Right forelimb (tissue), 1 donor: ENCODE results near the gene CPNE5.

ENCODE experiments used
- DNase-seq: peaks from one replicate; pipeline ENCODE4 v3.0.0-alpha.2; 2018

CPNE5 gene

DNA sequence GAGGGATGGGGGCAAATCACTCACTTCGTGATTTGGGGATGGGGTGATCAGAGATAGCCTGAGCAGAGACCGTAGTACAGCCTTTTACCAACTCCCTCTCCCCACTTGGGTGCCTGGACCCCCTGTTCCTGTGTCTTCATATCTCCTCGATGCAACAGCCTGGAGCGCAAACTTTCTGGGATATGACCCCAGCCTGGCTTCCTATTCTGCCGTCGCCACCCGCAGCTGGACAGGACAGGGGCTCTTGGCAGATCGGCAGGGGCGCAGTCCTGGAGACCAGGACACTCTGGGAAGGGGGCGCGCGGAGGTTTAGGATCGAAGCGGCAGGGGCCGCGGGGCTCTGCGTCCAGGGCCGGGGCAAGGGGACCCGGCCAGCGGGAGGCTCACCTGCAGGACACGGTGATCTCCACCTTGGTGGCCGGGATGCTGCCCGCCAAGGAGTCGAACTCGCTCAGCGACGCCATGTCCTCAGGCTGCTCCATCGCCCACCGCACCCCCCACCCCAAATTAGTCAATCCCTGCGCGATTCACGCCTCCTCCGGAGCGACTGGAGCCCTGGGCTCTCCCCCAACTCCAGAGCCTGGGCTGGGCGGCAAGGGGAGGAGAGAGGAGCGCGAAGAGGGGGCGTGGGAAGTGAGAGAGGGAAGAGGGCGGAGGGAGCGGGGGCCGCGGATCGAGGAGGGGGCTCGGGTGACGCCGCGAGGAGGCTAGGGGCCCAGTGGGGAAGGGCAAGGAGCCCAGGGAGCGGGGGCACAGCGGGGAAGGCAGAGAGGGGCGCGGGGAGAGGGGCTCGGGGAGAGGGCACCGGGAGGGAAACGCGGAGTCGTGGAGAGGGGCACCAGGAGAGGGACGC, at the start of gene CPNE5:
TSS of gene CPNE5 (minus strand) at position 549 of the 853 bp plus-strand sequence. CDS start at position 482, 67 bp downstream.
- DNase-seq: peak; percentile 68

GRCh38 chr6:36888115-36888643, 48.9 kb upstream of the CPNE5 start:
- no peak for DNase-seq

GRCh38 chr6:36886950-36887618, 47.8 kb upstream of the CPNE5 start:
- DNase-seq: no peak

DNA sequence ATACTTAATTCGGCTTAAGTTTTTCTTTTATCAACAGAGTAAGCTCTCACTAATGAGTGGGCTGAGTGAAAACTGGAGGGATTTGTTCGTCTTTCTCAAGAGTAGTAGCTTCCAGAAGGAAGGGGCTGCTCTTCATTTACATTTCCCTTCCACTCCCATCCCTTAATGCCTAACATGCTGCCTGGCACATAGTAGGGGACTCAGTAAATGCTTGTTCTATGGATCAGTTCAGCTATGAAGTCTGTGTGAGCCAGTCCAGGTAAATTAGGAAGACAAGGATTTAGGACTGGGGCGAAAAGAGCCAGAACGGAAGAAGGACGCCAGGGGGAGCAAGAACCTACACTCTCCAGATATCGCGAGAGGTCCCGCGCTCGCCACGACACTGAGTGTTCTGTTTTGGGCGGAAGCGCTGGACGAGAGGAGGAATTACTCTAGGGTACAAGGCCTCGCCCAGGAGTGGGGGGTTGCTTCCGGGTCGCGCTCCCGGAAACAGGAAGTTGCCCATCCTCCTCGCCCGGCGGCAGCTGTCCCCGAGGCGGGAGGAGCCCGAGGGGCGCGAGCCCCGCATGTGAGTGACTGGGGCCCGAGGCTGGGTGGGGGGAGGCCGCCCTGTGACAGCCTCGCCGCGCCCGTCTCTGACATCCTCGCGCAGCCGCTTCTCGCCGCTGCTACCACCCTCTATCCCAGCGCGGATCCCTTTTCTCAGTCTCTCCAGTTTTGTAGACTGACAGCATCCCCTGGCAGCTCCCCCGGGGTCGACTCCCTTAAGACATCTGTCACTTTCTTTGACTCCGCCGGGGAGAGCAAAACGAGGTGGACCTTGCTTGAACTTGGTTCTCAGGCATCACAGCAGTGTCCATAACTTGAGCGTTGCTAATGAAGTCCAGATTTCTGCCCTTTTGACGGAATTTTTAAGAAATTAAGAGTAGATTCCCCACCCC, 46.5 kb upstream of the CPNE5 start, which contains the start of gene C6orf89:
TSS of gene C6orf89 (plus strand) at position 492 of the 941 bp plus-strand sequence. CDS start 13,493 bp downstream, outside the sequence.
- DNase-seq: peak; percentile 97

DNA sequence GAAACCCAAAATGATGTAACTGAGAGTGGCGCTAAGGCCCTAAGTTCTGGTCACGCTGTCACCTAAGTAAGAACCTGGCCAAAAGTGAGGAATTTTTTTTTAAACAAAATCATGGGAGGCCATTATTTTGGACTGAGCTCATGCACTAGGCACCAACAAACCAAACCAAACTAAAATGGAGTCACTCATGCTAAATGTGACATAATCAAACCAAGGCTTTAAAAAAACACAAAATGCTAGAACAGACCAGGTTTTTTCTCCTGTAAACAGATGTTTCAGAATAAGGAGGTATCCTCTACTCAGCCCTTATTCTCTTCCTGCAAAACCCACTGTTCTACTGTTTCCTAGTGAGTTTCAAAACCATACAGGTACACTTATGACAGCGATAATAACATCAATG, 45.4 kb upstream of the CPNE5 start:
- DNase-seq: no peak

DNA sequence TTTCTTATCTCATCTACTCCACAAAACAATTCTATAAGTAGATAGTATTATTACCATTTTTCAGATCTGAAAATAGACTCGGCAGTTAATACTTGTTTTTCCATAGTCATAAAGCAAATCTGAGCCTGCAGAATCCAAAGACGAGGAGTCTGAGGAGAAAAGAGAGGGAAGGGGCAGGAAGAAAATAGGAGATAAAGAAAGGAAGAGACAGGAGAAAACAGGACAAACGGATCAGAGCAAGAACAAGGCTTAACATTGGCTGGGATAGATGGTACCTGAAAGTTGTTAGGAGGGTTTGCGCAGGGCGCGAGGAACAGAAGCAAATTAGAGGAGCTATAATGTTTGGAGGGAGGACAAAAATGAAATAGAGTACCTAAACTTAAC, 36.0 kb upstream of the CPNE5 start:
- DNase-seq: no peak

DNA sequence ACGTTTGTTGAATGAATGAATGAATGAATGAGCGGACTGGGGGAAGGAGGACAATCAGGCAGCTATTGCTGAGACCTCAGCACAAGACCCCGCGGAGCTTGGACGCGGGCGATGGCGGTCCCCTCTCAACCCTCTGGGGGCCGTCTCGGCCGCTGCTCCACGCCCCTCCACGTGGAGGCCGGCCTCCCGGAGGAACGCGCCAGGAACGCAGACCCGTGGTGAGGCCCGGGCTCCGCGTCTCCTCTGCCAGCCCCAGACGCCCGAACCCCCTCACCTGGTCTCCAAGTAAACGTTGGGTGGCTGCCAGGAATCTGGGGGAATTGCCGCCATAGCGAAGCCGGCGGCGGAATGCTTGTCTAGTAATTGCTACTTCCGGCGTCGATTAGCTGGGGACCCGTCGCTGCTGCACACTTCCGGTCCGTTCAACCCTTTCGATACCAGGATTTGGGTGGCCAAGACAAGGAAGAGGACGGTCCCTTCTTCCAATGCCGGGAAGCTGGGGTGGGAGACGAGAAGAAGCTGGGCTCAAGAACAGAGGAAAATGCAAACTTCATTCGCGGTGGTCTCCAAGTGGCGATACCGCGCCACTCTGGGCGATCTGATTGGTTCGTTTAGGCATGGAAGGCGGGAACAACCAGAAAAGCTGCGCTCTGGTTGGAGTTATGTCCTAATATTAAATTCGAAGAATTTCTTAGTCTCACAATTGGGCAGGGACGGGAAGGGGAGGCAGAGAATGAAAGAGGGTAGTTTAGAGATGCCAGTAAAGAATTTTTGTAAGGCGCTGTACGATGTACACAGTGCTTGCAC, 35.4 kb upstream of the CPNE5 start, which contains the start of gene PPIL1:
TSS of gene PPIL1 (minus strand) at position 361 of the 807 bp plus-strand sequence. CDS start at position 330, 31 bp downstream.
- peak; percentile 95 for DNase-seq

- DNase-seq: no peak
These were observed 34.6 kb upstream of the CPNE5 start for GRCh38 chr6:36873612-36874442.

- DNase-seq: no peak
These were observed 33.9 kb upstream of the CPNE5 start for GRCh38 chr6:36873115-36873514.

GRCh38 chr6:36871686-36872085, 32.4 kb upstream of the CPNE5 start:
- no peak for DNase-seq

- DNase-seq: no peak
These were observed 28.4 kb upstream of the CPNE5 start for GRCh38 chr6:36867471-36868224.

DNA sequence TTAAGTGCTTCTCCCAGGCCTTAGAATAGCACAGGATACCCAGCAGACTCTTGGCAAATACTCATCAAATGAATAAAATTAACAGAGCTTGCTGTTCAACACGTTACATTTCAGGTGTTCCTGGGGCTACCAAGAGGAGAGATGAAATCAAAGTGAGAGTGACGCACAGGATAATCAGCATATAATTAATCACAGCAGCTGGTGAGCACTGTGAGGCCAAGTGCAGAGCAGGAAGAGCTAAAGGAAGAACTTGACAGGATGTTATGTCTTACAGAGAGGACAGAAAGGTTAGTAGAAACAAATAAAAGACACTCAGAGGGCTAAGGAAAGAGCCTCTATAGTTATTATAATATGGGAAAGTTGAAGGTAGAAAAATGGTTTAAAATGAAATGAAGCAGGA, 26.6 kb upstream of the CPNE5 start:
- no peak for DNase-seq

DNA sequence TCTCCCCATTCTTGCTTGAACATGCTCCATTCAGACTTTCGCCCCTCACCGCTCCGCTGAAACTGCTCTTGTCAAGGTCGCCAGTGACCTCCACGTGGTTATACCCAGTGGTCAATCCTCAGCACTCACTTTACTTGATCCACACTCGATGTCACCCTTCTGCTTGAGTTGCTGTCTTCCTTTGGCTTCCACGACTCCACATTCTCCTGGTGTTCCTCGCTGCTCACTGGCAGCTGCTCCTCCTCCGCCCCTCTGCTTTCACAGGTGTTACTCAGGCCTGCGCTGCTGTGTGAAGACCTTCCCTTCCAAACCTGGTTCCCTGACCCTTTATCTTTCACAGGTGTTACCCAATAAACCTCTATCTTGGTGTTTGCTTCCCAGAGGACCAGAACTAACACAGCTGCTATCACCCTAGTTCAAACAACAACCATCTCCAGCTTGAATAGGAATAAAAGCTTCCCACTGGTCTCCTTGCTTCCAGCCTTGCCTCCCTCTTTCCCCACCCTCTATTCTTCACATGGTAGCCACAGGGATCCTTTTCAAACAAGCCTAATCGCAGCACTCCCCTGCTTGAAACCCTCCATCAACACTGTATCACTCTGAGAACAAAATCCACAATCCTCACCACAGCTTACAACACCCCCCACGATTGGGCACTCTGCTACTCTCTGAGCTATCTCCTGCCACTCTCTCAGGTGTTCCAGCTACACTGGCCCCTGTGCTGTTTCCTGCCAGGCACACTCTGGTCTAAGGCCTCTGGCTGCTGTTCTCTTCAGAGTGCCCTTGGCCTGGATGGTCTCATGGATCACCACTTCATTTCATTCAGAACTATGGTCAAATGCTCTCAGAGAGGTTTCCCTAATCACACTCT, 24.7 kb upstream of the CPNE5 start:
- DNase-seq: no peak

GRCh38 chr6:36862848-36863382, 23.7 kb upstream of the CPNE5 start:
- no peak for DNase-seq

DNA sequence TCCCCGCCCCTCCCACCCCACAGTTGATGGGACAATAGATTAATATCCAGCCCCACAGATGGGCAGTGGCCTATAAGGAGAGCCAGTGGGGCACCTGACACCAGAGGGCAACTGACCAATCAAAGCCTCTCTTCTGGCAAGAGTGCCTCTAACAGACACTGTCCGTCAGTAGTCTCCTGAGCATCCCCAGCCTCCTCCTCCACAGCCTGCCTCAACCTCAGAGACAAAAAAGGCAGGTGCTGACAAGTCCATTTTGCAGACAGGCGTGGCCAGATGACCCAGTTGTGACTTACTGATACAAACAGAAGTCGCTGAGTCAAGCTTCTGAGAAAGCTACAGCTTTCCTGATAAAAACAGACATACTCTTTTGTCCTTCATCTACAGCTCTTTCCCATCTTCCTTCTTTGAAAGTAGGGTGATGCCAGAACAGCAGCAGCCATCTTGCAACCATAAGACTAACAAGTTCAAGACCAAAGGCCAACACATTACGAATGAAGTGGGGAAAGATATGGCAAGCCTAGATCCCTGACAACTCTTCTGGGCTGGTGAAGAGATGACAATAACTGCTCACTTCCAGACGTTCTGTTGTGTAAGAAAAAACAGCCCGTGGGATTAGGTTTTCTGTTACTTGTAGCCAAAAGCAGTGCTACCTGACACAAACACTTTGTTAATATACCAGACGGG, 23.1 kb upstream of the CPNE5 start:
- DNase-seq: no peak

GRCh38 chr6:36860126-36860525, 20.9 kb upstream of the CPNE5 start:
- DNase-seq: no peak

GRCh38 chr6:36858407-36858981, 19.2 kb upstream of the CPNE5 start:
- no peak for DNase-seq

GRCh38 chr6:36857325-36857724, 18.1 kb upstream of the CPNE5 start:
- no peak for DNase-seq
